H9 (cell line): ENCODE results near the gene CATSPERE. TPM values are rescaled to one million over a fixed set of nuclear protein-coding genes. Genes with fewer than 3 reads are reported as not detected.

Experiments used
- DNase-seq: peaks from one replicate; pipeline ENCODE4 v3.0.0-alpha.2; 2017
- H2AFZ ChIP-seq: one replicate; pipeline ENCODE4 v1.6.1; 2013; ENCODE audit warnings: mild to moderate bottlenecking, low read length, control low read depth, moderate library complexity
- H2AK5ac ChIP-seq: 2 replicates; pipeline ENCODE4 v1.6.1; 2013; ENCODE audit warnings: low read length, control low read depth, mixed read lengths; ENCODE audit not compliant: insufficient read length
- H2BK120ac ChIP-seq: one replicate; pipeline ENCODE4 v1.6.1; 2013; ENCODE audit warnings: low read depth, mild to moderate bottlenecking, low read length, control low read depth, inconsistent platforms; ENCODE audit not compliant: poor library complexity, severe bottlenecking
- H2BK12ac ChIP-seq: 2 replicates; pipeline ENCODE4 v1.6.1; 2013; ENCODE audit warnings: low read length, control low read depth, mixed read lengths, low read depth; ENCODE audit not compliant: insufficient read length
- H2BK15ac ChIP-seq: 2 replicates; pipeline ENCODE4 v1.6.1; 2013; ENCODE audit warnings: low read depth, low read length, control low read depth
- H2BK20ac ChIP-seq: one replicate; pipeline ENCODE4 v1.6.1; 2013; ENCODE audit warnings: low read depth, mild to moderate bottlenecking, low read length, control low read depth, inconsistent platforms; ENCODE audit not compliant: poor library complexity, severe bottlenecking
- H2BK5ac ChIP-seq: 2 replicates; pipeline ENCODE4 v1.6.1; 2013; ENCODE audit warnings: low read length, control low read depth, mixed read lengths; ENCODE audit not compliant: insufficient read length
- H3K14ac ChIP-seq: 2 replicates; pipeline ENCODE4 v1.6.1; 2013; ENCODE audit warnings: low read length, control low read depth; ENCODE audit not compliant: insufficient read depth
- H3K18ac ChIP-seq: 2 replicates; pipeline ENCODE4 v1.6.1; 2013; ENCODE audit warnings: low read depth, mild to moderate bottlenecking, mixed read lengths, low read length, control low read depth; ENCODE audit not compliant: insufficient read length
- H3K23ac ChIP-seq: 2 replicates; pipeline ENCODE4 v1.6.1; 2013; ENCODE audit warnings: low read length, control low read depth, mixed read lengths, low read depth; ENCODE audit not compliant: insufficient read length
- H3K23me2 ChIP-seq: 2 replicates; pipeline ENCODE4 v1.6.1; 2013; ENCODE audit warnings: low read depth, mild to moderate bottlenecking, mixed read lengths, low read length, control low read depth; ENCODE audit not compliant: insufficient read length, poor library complexity, severe bottlenecking
- H3K27ac ChIP-seq: 2 replicates; pipeline ENCODE4 v1.5.1; 2013; ENCODE audit warnings: low read length, control low read depth, mixed read lengths, low read depth; ENCODE audit not compliant: insufficient read length
- H3K27me3 ChIP-seq: 2 replicates; pipeline ENCODE4 v1.6.1; 2013; ENCODE audit warnings: low read length, control low read depth, inconsistent platforms; ENCODE audit not compliant: insufficient read depth
- H3K4ac ChIP-seq: 2 replicates; pipeline ENCODE4 v1.6.1; 2013; ENCODE audit warnings: low read depth, mild to moderate bottlenecking, control low read depth, inconsistent platforms, low read length, moderate library complexity
- H3K4me1 ChIP-seq: 2 replicates; pipeline ENCODE4 v1.6.1; 2013; ENCODE audit warnings: low read length, control low read depth, inconsistent platforms; ENCODE audit not compliant: insufficient read depth
- H3K4me2 ChIP-seq: 2 replicates; pipeline ENCODE4 v1.6.1; 2013; ENCODE audit warnings: low read length, control low read depth, mixed read lengths; ENCODE audit not compliant: insufficient read length, insufficient read depth
- H3K56ac ChIP-seq: 2 replicates; pipeline ENCODE4 v1.6.1; 2013; ENCODE audit warnings: low read depth, mild to moderate bottlenecking, mixed read lengths, low read length, control low read depth; ENCODE audit not compliant: insufficient read length
- H3K79me1 ChIP-seq: 2 replicates; pipeline ENCODE4 v1.6.1; 2013; ENCODE audit warnings: low read depth, mild to moderate bottlenecking, moderate library complexity, low read length, control low read depth, inconsistent platforms; ENCODE audit not compliant: insufficient read depth, poor library complexity, severe bottlenecking
- H3K79me2 ChIP-seq: 2 replicates; pipeline ENCODE4 v1.6.1; 2013; ENCODE audit warnings: low read length, control low read depth, inconsistent platforms; ENCODE audit not compliant: insufficient read depth
- H3K9ac ChIP-seq: 2 replicates; pipeline ENCODE4 v1.6.1; 2013; ENCODE audit warnings: low read length, control low read depth, mixed read lengths; ENCODE audit not compliant: insufficient read length; ENCODE audit errors: extremely low read depth
- H3K9me3 ChIP-seq: one replicate; pipeline ENCODE4 v1.6.1; 2013; ENCODE audit warnings: low read depth, low read length, inconsistent platforms; ENCODE audit not compliant: control insufficient read depth
- H3T11ph ChIP-seq: one replicate; pipeline ENCODE4 v1.6.1; 2013; ENCODE audit warnings: mild to moderate bottlenecking, low read length, control low read depth, inconsistent platforms
- H4K20me1 ChIP-seq: one replicate; pipeline ENCODE4 v1.6.1; 2013; ENCODE audit not compliant: control insufficient read depth, insufficient read length, insufficient read depth
- H4K5ac ChIP-seq: 2 replicates; pipeline ENCODE4 v1.6.1; 2013; ENCODE audit warnings: low read depth, mild to moderate bottlenecking, mixed read lengths, low read length, control low read depth; ENCODE audit not compliant: insufficient read length
- H4K8ac ChIP-seq: replicated peaks from 2 replicates; pipeline ENCODE4 v1.6.1; 2013; ENCODE audit warnings: low read length, control low read depth, mixed read lengths, low read depth; ENCODE audit not compliant: insufficient read length
- H4K91ac ChIP-seq: 2 replicates; pipeline ENCODE4 v1.6.1; 2013; ENCODE audit warnings: low read depth, mild to moderate bottlenecking, moderate library complexity, mixed read lengths, low read length, control low read depth; ENCODE audit not compliant: insufficient read length
- H3K27ac Mint-ChIP-seq, 3 experiments: 2 replicates in 2 of 3; 3 replicates in 1 of 3; pipeline ENCODE4 v1.8.0; 2020 to 2021; ENCODE audit warnings: mixed read lengths in 3 of 3, mild to moderate bottlenecking in 1 of 3, moderate library complexity in 1 of 3
- H3K27me3 Mint-ChIP-seq: 2 replicates; pipeline ENCODE4 v1.8.0; 2021; ENCODE audit warnings: low read depth, mild to moderate bottlenecking, moderate library complexity, mixed read lengths
- H3K36me3 Mint-ChIP-seq, 3 experiments: 2 replicates in 2 of 3; 3 replicates in 1 of 3; pipeline ENCODE4 v1.8.0; 2020 to 2021; ENCODE audit warnings: low read depth in 3 of 3, mixed read lengths in 3 of 3; ENCODE audit not compliant: insufficient read depth in 1 of 3
- H3K4me1 Mint-ChIP-seq, 2 experiments: 2 replicates each; pipeline ENCODE4 v1.8.0; 2020; ENCODE audit warnings: mixed read lengths in 2 of 2
- H3K4me3 Mint-ChIP-seq, 2 experiments: 2 replicates in 1 of 2; 3 replicates in 1 of 2; pipeline ENCODE4 v1.8.0; 2020 to 2021; ENCODE audit warnings: mild to moderate bottlenecking in 2 of 2, mixed read lengths in 2 of 2, moderate library complexity in 1 of 2
- H3K9me3 Mint-ChIP-seq, 2 experiments: 2 replicates in 1 of 2; 3 replicates in 1 of 2; pipeline ENCODE4 v1.8.0; 2020; ENCODE audit warnings: mild to moderate bottlenecking in 2 of 2, mixed read lengths in 2 of 2, moderate library complexity in 1 of 2
- CTCF ChIP-seq: fragments of 200-600 bp; sonication (generic); conservative IDR thresholded peaks from 3 replicates; pipeline ENCODE4 v1.8.0; 2021; ENCODE audit warnings: antibody characterized with exemption, mild to moderate bottlenecking
- WGBS: extraction: QIAGEN DNeasy Blood & Tissue Kit; methylation state at CpG from one replicate; pipeline ENCODE4 v1.1.7; 2013; ENCODE audit warnings: missing lambda C conversion rate, low lambda C conversion rate, mixed read lengths; ENCODE audit not compliant: insufficient read length; ENCODE audit errors: extremely low coverage; 5-methylcytosine and 5-hydroxymethylcytosine counted together
- total RNA-seq: library from RNA; stranded (reverse); gene quantifications from 2 replicates; pipeline ENCODE4 v1.2.1, GENCODE V29; 2021

CATSPERE gene
- total RNA-seq, 1 experiment from 2014 or later, result 0.31 TPM

GRCh38 chr1:244645414-244645813 is 184.3 kb downstream of the CATSPERE start:
- no peak overlapping the region for H3K9ac ChIP-seq
- no peak overlapping the region for H3K18ac ChIP-seq
- H3K27ac Mint-ChIP-seq, result no peak overlapping the region
- H4K20me1 ChIP-seq, result no peaks in the 10 kb centered on the region
- H2BK120ac ChIP-seq, result no peak overlapping the region
- no peak overlapping the region for H3K4me3 Mint-ChIP-seq
- no peak overlapping the region for H2BK12ac ChIP-seq
- no peaks in the 10 kb centered on the region for H3K79me1 ChIP-seq
- H3K4ac ChIP-seq, result no peak overlapping the region
- H3K9me3 Mint-ChIP-seq, result peaks cover 10 to 23% of the 10 kb centered on the region in 2 experiments
- H2AK5ac ChIP-seq, result no peak overlapping the region
- H3K36me3 Mint-ChIP-seq, result peaks cover 8 to 19% (median 13%) of the 10 kb centered on the region in 3 experiments; a peak in 6 of 7 replicates
- no peaks in the 10 kb centered on the region for H3K23me2 ChIP-seq
- no peaks in the 10 kb centered on the region; the same call in 1 of the 2 replicates for H3K4me1 ChIP-seq
- no peak overlapping the region for H2BK15ac ChIP-seq
- H3K4me2 ChIP-seq, result no peak overlapping the region
- no peaks in the 10 kb centered on the region for H3K79me2 ChIP-seq
- no peak for DNase-seq
- no peak overlapping the region for H3K56ac ChIP-seq
- H3K27ac ChIP-seq, result no peak overlapping the region
- peaks cover 4% of the 10 kb centered on the region for H3K27me3 Mint-ChIP-seq
- H2AFZ ChIP-seq, result no peak overlapping the region
- H2BK5ac ChIP-seq, result no peak overlapping the region
- H2BK20ac ChIP-seq, result no peak overlapping the region
- no peak overlapping the region for H3T11ph ChIP-seq
- H3K27me3 ChIP-seq, result no peaks in the 10 kb centered on the region
- H3K14ac ChIP-seq, result no peak overlapping the region
- WGBS, result no CpG with 5 or more reads among the region's 6 CpGs
- H4K5ac ChIP-seq, result no peak overlapping the region
- TF ChIP-seq CTCF, result no peak
- H4K91ac ChIP-seq, result no peak overlapping the region
- H3K4me1 Mint-ChIP-seq, result peaks cover 15 to 21% of the 10 kb centered on the region in 2 experiments
- no peaks in the 10 kb centered on the region for H3K9me3 ChIP-seq
- H3K23ac ChIP-seq, result no peak overlapping the region
- no peak overlapping the region for H4K8ac ChIP-seq
